Lower lobe of right lung (tissue), 2 donors: ENCODE data around the gene TNIK. TPM values are rescaled to one million over a fixed set of nuclear protein-coding genes. Genes with fewer than 3 reads are reported as not detected.

Experiments used
- ATAC-seq, 2 donors: fragments of 200-7000 bp; cut with Tn5 transposase; one replicate each; pipeline ENCODE4 v1.9.1; 2020 to 2022; ENCODE audit warnings: mild to moderate bottlenecking in 2 of 2, moderate library complexity in 2 of 2
- DNase-seq: peaks from one replicate; pipeline ENCODE4 v3.0.0-alpha.2; 2020
- H3K27ac ChIP-seq: fragments of 200-600 bp; one replicate; pipeline ENCODE4 v1.8.0; 2022
- H3K27me3 ChIP-seq: fragments of 200-600 bp; one replicate; pipeline ENCODE4 v1.8.0; 2022; ENCODE audit warnings: low read depth
- H3K36me3 ChIP-seq: fragments of 200-600 bp; one replicate; pipeline ENCODE4 v1.8.0; 2022; ENCODE audit warnings: mild to moderate bottlenecking
- H3K4me1 ChIP-seq: fragments of 200-600 bp; one replicate; pipeline ENCODE4 v1.8.0; 2022
- H3K4me3 ChIP-seq: fragments of 200-600 bp; one replicate; pipeline ENCODE4 v1.8.0; 2022; ENCODE audit warnings: mild to moderate bottlenecking
- H3K9me3 ChIP-seq: fragments of 200-600 bp; one replicate; pipeline ENCODE4 v1.8.0; 2022
- intact Hi-C: fragments of 100-400 bp; cut with DNase I; formaldehyde crosslinking; loops from one replicate; pipeline ENCODE4 v1.11.0; 2022
- total RNA-seq: library from RNA; stranded (reverse); fragmentation: NEBNext Ultra II Directional; extraction: Animal tissue kit (Norgen Biotek cat#: 25700); gene quantifications from one replicate; pipeline ENCODE4 v1.2.1, GENCODE V29; 2021
- TF ChIP-seq, protein P1 (sequence below): fragments of 200-600 bp; IDR thresholded peaks from one replicate; pipeline ENCODE4 v1.8.0; 2022; ENCODE audit warnings: antibody characterized with exemption, mild to moderate bottlenecking
- donor health status: DM: no; HTN: yes; CAD: no; lungs with severe emphysema.

The TNIK gene
- total RNA-seq, 1 donor from 2014 or later: 29.3 TPM

DNA sequence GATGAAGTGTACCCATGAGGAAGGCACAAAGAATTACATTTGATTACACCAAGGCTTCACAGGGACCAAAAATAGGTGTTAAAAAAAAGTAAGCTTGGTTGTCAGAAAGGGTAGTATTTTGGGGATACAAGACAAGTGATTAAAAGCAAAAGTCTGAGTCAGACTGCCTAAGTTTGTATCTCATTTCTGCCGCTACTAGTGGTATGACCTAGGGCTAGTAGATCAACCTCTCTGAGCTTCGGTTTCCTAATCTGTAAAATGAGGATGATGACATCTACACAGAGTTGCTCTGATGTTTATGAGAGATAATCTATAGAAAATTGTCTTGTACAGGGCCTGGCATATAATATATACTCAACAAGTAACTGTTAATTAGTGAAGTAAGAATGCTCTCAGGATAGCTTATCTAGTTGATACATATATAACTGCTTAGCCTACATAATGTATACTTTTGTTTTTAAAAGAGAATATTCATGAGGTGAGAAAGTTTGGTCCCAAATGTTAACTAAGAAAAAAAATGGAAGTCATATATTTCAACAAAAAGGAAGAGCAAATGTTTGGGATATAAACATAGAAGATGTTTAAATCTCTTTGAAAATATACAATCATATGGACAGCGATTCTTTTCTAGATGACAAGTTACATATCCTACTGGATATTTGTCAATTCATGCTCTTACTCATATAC lies 270.7 kb downstream of the TNIK start:
- Histone ChIP-seq H3K4me1 (peaks cover 6% of the 10 kb centered on the region), H3K4me3 (no peak overlapping the region), H3K27ac (no peak overlapping the region), H3K36me3 (no peaks in the 10 kb centered on the region), H3K9me3 (no peaks in the 10 kb centered on the region), H3K27me3 (no peaks in the 10 kb centered on the region)
- no peak for ATAC-seq
- intact Hi-C loops: no loop called here
- DNase-seq: no peak
- TF ChIP-seq, protein P1, sequence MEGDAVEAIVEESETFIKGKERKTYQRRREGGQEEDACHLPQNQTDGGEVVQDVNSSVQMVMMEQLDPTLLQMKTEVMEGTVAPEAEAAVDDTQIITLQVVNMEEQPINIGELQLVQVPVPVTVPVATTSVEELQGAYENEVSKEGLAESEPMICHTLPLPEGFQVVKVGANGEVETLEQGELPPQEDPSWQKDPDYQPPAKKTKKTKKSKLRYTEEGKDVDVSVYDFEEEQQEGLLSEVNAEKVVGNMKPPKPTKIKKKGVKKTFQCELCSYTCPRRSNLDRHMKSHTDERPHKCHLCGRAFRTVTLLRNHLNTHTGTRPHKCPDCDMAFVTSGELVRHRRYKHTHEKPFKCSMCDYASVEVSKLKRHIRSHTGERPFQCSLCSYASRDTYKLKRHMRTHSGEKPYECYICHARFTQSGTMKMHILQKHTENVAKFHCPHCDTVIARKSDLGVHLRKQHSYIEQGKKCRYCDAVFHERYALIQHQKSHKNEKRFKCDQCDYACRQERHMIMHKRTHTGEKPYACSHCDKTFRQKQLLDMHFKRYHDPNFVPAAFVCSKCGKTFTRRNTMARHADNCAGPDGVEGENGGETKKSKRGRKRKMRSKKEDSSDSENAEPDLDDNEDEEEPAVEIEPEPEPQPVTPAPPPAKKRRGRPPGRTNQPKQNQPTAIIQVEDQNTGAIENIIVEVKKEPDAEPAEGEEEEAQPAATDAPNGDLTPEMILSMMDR: no peak

DNA sequence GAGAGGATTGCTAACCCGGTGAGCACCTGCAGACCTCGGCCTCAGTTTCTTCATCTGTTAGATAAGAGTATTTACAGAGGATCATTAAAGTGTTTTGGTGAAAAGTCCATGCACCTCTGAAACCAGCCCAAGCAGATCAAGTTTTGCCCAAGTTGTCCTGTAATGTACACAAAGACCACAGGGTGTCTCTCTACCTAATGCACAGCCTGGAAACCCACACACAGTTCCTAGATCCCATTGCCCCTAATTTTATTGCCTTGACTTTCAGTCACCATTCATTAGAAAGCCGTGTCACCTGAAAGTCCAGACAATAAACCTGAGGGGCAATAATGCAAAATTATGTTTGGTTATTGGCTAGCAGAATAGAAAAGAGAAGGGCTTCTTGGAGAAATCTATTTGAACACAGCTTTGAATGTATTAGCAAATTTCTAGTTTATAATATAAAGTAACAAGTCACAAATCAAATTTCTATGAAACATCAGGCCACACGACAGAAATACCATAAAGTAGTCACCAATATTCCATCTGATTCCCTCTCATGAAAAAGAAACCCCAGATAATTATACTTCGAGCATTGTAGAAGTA lies 272.4 kb downstream of the TNIK start:
- H3K27me3 ChIP-seq: no peaks in the 10 kb centered on the region
- peaks cover 6% of the 10 kb centered on the region for H3K4me1 ChIP-seq
- DNase-seq (no peak), ATAC-seq (peak; percentile 62 to 73)
- no peak overlapping the region for H3K4me3 ChIP-seq
- intact Hi-C loops: no loop called here
- H3K36me3 ChIP-seq: no peaks in the 10 kb centered on the region
- TF ChIP-seq, protein P1: peak; percentile 51
- H3K9me3 ChIP-seq: no peaks in the 10 kb centered on the region
- H3K27ac ChIP-seq: no peak overlapping the region

DNA sequence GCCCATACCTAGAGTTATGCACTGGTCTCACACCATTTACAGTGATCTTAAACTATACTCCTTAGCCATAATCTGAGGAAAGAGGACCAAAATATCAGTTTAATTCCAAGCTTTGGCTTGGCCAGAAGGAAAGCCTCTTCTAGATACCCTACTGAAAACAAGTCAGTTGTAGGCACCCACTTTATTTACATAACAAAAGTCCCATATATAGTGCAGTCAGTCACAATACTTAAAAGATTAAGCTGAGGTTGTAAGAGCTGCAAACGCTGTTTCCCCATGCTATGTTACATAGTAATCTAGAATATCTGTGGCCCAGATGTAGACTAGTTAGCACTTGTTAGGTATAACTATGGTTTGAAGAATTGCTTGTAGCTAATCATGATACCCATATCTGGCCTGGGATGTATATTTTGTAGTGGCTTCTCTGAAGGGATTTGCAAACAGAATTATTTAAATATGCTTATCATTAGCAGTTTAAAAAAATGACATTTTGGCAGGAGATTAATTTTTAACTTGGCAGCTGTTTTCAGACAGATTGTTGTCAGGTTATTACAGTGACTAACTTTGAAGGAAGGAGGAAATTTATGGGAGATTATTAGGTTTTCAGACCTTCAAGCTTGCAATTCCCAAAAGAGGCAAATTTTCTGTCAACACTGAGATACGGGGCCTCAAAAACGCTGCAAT lies 273.2 kb downstream of the TNIK start:
- TF ChIP-seq, protein P1: no peak
- Histone ChIP-seq H3K27me3 (no peaks in the 10 kb centered on the region), H3K36me3 (no peaks in the 10 kb centered on the region), H3K4me3 (no peak overlapping the region), H3K9me3 (no peaks in the 10 kb centered on the region), H3K27ac (no peak overlapping the region), H3K4me1 (peaks cover 6% of the 10 kb centered on the region)
- no peak for ATAC-seq
- intact Hi-C loops: no loop called here
- no peak for DNase-seq

DNA sequence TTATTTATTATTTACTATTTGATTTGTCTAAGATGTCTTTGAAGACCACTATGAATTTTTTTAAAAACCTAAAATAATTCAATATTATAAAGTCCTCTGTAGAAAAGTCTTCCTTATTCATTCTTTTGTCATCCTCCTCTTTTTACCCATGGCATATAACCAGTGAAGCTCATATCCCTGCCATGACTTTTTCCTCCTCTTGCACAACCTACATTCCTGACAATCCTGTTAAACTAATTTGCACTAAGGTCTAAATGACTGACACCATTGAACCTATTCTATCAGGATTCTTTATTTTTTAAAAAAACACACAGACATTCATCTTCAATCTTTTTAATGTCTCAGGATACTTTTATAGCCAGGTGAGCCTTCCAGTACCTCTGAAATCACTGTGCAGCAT lies 273.8 kb downstream of the TNIK start:
- Histone ChIP-seq H3K27ac (no peak overlapping the region), H3K4me1 (peaks cover 6% of the 10 kb centered on the region), H3K27me3 (no peaks in the 10 kb centered on the region), H3K4me3 (no peak overlapping the region), H3K36me3 (no peaks in the 10 kb centered on the region), H3K9me3 (no peaks in the 10 kb centered on the region)
- DNase-seq: no peak
- TF ChIP-seq, protein P1: no peak
- ATAC-seq: no peak
- intact Hi-C loops: no loop called here

DNA sequence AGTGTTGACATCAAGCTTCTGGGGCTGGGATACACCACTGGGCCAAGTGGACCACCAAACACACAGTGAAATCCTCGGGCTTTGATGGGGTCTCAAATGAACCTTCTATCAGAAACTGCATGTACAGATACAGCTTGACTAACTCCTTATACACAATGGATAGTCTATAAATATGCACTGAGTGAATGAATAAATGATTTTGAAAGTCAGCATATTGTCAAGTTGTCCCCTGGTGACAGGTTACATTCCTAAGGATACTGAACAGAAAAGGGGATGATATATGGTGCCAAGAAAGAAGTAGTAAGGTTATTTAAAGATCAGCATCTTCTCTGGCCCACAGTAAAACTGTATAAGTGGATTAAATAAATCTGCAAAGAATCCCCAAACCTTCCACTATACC lies 274.2 kb downstream of the TNIK start:
- ATAC-seq: no peak
- Histone ChIP-seq H3K36me3 (no peaks in the 10 kb centered on the region), H3K9me3 (no peaks in the 10 kb centered on the region), H3K4me1 (peaks cover 6% of the 10 kb centered on the region), H3K4me3 (no peak overlapping the region), H3K27ac (no peak overlapping the region), H3K27me3 (no peaks in the 10 kb centered on the region)
- intact Hi-C loops: no loop called here
- TF ChIP-seq, protein P1: no peak
- no peak for DNase-seq
